GM21423 (cell line): ENCODE measurements around the gene C2orf74.
"Not testable (repeated sequence)": the region's sequence is repeated elsewhere in the genome, so short reads cannot be mapped to it uniquely, and the experiment has no call there.

Experiments used
- ATAC-seq: cut with Tn5 transposase; IDR thresholded peaks from one replicate; pipeline ENCODE4 v1.9.1; 2021; ENCODE audit warnings: mild to moderate bottlenecking, moderate library complexity; ENCODE audit not compliant: unreplicated experiment

Gene C2orf74

GRCh38 chr2:61161888-61162287 is at the start of gene C2orf74:
Gene C2orf74, plus strand, starts transcription at chr2:61162188. Its CDS starts 327 bp downstream, at chr2:61162515.
- ATAC-seq = no peak

DNA sequence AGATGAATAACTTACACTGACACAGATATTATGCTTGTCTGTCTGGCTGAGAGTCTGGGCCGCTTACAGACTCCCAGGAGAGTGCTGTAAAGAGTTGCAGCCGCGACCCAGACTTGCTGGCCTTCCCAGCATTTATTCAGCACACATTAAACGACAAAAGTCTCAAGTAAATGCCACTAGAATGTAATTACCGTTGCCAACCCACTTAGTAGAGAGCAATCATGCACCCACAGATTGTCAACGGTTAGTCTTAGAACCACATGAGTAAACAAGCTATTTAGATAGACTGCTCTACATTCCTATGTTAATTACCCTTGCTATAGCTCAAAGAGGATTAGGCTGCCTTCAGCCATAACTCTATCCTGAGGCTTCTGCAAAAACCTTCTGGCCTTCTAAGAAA is 47.8 kb upstream of the C2orf74 start:
- no peak for ATAC-seq

DNA sequence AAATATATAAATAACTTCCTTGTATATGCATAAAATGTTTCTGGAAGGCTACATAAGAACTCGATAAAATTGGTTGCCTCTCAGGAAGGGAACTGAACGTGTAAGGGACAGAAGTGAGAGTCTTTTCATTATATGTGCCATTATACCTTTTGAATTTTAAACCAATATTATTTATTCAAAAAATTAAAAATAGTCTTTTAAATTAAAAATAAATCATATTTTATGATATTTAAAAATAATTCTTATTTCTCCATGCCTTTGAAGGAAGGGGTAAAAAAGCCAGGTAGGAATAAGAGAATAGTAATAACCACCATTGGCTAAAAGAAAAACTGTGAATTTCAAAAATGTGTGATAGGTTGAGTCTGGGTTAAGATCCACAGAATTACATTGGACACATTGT is 45.7 kb upstream of the C2orf74 start:
- no peak for ATAC-seq

GRCh38 chr2:61117534-61117933 is 44.5 kb upstream of the C2orf74 start:
- ATAC-seq = no peak

DNA sequence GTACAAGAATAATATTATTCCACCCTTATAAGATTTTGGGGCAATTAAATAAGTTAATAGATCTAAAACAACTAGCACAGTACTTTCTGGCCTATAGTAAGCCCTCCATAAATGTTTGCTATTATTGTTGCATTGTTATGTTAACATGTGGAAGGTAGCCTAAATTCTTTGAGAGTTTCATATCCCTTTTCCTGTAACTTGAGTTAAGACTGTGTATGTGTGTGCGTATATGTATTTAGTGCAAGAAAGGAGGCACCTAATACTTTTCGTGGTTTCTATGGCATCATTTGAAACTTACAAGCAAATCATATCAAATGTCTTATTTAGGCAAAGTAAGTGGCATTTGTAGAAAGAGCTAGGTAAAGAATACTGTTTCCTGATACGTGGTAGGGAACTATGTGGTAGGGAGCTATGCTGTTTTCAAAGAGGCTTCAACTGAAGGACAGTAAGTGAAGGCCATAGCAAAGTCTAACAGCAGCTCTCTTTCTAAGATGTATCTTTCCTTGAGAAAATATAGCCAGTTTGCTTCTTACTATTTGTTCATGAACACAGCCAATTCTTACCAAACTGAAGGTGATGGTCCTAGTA is 36.8 kb upstream of the C2orf74 start:
- no peak for ATAC-seq

GRCh38 chr2:61125798-61126197 is 36.2 kb upstream of the C2orf74 start:
- ATAC-seq = no peak

- not testable (repeated sequence) for ATAC-seq
Measured at GRCh38 chr2:61128122-61128521, 33.9 kb upstream of the C2orf74 start.

DNA sequence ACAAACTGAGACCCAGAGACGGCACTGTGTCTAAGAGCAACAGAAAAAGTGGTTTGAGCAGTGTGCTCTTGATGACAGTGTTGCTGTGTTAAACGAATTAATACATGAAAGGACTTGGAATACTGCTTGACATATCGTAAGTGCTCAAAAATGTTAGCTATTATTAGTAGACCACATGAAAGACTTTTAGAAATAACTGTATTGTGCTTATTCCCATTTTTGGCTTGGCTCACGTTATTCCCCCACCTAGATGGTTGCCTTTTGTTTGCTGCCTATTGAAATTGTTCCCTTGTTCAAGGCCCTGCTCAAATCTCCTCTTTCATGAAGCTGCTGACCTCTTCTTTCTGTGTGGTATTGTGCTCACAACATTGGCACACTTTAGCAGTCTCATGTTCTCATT is 27.8 kb upstream of the C2orf74 start:
- ATAC-seq = no peak

GRCh38 chr2:61135510-61135909 is 26.5 kb upstream of the C2orf74 start:
- no peak for ATAC-seq

DNA sequence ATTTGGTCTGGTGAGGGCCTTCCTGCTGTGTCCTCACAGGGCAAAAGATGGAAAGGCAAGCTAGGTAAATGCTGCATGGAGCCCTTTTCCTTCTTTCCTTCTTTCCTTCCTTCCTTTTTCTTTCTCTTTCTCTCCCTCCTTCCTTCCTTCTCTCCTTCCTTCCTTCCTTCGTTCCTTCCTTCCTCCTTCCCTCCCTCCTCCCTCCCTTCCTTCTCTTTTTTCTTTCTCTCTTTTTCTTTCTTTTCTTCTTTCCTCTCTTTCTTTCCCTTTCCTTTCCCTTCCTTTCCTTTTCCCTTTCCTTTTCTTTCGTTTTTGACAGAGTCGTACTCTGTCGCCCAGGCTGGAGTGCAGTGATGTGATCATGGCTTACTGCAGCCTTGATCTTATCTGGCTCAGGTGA is 23.1 kb upstream of the C2orf74 start:
- ATAC-seq = no peak

DNA sequence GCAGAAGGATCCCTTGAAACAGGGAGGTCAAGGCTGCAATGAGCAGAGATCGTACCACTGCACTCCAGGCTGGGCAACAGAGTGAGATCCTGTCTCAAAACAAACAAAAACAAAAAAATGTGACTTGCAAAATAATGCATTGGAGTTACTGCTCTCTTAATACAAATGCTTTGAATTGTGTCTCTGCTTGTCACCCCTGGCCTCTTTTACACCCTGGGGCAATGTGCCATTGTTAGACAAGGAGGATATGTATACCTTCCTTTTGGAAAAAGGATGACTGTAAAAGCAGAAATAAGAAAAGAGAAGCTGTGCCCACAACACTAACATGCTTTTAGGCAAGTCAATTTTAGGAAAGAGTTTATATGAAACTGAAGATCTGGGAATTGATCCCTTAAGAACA is 20.8 kb upstream of the C2orf74 start:
- ATAC-seq = no peak

- peak; percentile 92 for ATAC-seq
Measured at GRCh38 chr2:61144697-61145268, 17.2 kb upstream of the C2orf74 start.

DNA sequence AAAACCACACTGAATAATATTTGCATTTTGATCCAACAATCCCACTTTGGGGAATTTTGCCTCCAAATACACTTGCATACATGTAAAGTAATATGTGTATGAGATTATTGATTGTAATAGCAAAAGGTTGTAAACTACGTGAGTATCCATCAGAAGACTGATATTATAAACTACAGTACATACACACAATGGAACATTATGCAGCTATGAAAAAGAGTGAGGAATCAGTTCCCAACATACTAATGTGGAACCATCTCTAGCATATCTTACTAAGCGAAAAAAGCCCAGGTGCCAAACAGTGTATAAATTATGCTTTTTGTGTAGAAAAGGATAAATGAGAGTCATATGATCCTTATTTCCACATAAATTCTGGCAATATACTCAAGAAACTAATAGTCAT is 16.0 kb upstream of the C2orf74 start:
- ATAC-seq = no peak

DNA sequence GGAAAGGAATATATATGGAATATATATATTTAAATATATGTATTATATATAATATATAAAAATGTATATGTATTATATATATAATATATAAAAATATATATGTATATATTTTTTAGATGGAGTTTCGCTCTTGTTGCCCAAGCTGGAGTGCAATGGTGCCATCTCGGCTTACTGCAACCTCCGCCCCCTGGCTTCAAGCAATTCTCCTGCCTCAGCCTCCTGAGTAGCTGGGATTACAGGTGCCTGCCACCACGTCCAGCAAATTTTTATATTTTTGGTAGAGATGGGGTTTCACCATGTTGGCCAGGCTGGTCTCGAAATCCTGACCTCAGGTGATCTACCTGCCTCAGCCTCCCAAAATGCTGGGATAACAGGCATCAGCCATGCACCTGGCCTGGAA is 13.9 kb upstream of the C2orf74 start:
- not testable (repeated sequence) for ATAC-seq

DNA sequence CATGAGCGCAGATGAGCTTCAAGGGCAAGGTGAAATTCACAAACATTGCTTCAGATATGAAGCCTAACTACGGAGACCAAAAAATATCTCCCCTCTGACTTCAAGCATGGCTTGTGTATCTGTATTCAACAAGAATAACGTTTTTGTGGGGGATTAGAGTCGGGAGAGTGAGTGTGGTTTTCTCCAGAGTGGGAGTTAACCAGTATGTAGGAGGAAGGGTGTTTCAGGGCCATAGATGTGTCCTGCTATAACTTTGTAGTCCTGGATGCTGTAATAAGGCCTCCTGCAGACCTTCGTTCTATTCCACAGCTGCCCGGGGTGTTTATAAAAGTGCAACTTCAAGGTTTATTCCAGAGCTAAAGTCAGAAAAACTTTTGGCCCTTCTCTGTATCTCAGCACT is 12.9 kb upstream of the C2orf74 start:
- no peak for ATAC-seq

DNA sequence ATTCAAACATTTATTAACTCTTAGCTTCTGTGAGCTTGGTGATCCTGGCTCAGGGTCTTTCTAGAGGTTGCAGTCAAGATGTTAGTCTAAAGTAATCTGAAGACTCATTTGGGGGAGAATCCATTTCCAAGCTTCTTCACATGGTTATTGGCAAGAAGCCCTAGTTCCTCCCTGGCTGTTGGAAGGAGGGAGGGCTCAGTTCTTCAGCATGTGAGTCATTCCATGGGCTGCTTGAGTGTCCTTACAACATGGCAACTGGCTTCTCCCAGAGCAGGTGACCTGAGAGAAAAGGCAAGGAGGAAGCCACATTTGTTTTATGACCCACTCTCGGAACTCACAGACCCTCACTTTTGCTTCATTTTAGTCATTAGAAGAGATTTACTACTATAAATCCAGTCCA is 10.6 kb upstream of the C2orf74 start:
- no peak for ATAC-seq

- ATAC-seq = no peak
Measured at GRCh38 chr2:61157371-61158003, 4.5 kb upstream of the C2orf74 start.

DNA sequence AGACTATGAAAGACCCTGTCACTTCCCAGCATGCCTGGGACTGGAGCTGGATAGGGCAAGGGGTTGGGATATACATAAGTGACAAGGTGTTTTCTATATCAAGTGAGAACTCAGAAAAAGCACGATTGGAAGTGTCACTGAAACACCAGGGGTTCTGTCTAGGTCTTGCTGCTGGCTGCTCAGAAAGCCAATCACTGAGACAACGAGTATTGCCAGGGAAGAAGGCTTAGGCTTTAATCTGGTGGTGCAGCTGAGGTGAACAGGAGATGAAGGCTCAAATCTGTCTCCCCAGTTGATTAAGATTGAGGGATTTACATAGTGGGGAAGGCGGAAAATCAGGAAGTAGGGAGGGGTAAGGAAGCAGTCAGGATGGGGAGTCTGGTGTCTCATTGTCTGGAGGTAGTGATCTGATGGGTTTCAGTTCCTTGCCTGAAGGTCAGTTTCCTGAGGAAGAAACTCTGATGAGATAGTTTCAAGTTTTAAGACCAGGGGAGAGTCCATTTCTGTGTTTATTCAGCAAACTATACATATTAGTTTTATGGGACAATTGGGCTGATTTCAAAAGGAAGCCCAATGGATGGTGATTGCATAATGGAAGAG is 3.5 kb upstream of the C2orf74 start:
- no peak for ATAC-seq

DNA sequence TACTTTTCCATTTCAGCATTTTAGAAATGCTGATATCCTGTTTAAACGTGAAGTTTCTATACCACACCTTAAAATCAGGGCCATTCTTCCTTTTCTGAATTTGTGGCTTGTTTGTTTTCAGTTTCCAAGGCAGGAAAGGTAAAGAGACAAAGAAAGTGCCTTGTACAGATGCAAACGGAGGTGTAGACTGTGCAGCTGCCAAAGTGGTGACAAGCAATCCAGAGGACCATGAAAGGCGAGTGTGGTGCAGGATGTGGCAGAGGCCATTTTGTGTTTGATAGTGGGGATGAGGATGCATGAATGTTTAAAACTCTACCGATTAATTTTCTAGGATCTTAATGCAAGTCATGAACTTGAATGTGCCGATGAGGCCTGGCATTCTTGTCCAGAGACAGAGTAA is 733 bp downstream of the C2orf74 start:
- no peak for ATAC-seq

DNA sequence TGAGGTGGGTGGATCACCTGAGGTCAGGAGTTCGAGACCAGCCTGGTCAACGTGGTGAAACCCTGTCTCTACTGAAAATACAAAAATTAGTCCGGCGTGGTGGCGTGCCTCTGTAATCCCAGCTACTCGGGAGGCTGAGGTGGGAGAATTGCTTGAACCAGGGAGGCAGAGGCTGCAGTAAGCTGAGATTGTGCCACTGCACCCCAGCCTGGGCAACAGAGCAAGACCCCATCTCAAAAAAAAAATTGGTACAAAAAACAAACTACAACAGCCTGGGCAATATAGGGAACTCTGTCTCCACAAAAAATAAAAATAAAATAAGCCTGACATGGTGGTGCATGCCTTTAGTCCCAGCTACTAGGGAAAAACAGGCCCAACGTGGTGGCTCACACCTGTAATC is 3.1 kb downstream of the C2orf74 start:
- ATAC-seq = not testable (repeated sequence)

GRCh38 chr2:61165946-61166345 is 4.0 kb downstream of the C2orf74 start:
- no peak for ATAC-seq

- ATAC-seq = no peak
Measured at GRCh38 chr2:61167579-61167978, 5.6 kb downstream of the C2orf74 start.
